HG02571 (cell line): ENCODE data around the gene AUTS2.

Experiments used
- ATAC-seq: cut with Tn5 transposase; IDR thresholded peaks from one replicate; pipeline ENCODE4 v1.9.1; 2021; ENCODE audit warnings: mild to moderate bottlenecking, moderate library complexity; ENCODE audit not compliant: unreplicated experiment

The AUTS2 gene

GRCh38 chr7:70574314-70574834 lies 976.1 kb downstream of the AUTS2 start:
- no peak for ATAC-seq

- no peak for ATAC-seq
Observed at GRCh38 chr7:70574970-70575799, 976.9 kb downstream of the AUTS2 start.

- no peak for ATAC-seq
Observed at GRCh38 chr7:70577078-70577477, 978.8 kb downstream of the AUTS2 start.

- ATAC-seq: no peak
Observed at GRCh38 chr7:70578131-70578530, 979.9 kb downstream of the AUTS2 start.

- ATAC-seq: no peak
Observed at GRCh38 chr7:70579397-70580097, 981.3 kb downstream of the AUTS2 start.

GRCh38 chr7:70580161-70580560 lies 981.9 kb downstream of the AUTS2 start:
- no peak for ATAC-seq

GRCh38 chr7:70582927-70583895 lies 984.9 kb downstream of the AUTS2 start:
- ATAC-seq: no peak

- no peak for ATAC-seq
Observed at GRCh38 chr7:70583965-70584883, 985.9 kb downstream of the AUTS2 start.

GRCh38 chr7:70585071-70585470 lies 986.8 kb downstream of the AUTS2 start:
- ATAC-seq: no peak

- ATAC-seq: no peak
Observed at GRCh38 chr7:70586822-70587221, 988.5 kb downstream of the AUTS2 start.

GRCh38 chr7:70587739-70588138 lies 989.5 kb downstream of the AUTS2 start:
- ATAC-seq: no peak

- no peak for ATAC-seq
Observed at GRCh38 chr7:70588191-70588921, 990.1 kb downstream of the AUTS2 start.

GRCh38 chr7:70589010-70589409 lies 990.7 kb downstream of the AUTS2 start:
- ATAC-seq: no peak

- peak; percentile 50 for ATAC-seq
Observed at GRCh38 chr7:70589590-70589989, 991.3 kb downstream of the AUTS2 start.

GRCh38 chr7:70590126-70590854 lies 992.0 kb downstream of the AUTS2 start:
- ATAC-seq: peak; percentile 45

- no peak for ATAC-seq
Observed at GRCh38 chr7:70591643-70592042, 993.4 kb downstream of the AUTS2 start.

- ATAC-seq: no peak
Observed at GRCh38 chr7:70592171-70592570, 993.9 kb downstream of the AUTS2 start.

- ATAC-seq: no peak
Observed at GRCh38 chr7:70594170-70594569, 995.9 kb downstream of the AUTS2 start.
